ENCODE measurements around the gene ABCA5. TPM values are rescaled to one million over a fixed set of nuclear protein-coding genes. Genes with fewer than 3 reads are reported as not detected.

The ABCA5 gene
- total RNA-seq, 1 experiment from 2014 or later: 4.5 TPM

- Histone ChIP-seq H3K79me2 (ENCODE audit: insufficient read depth, low read length) (no peaks in the 10 kb centered on the region), H3K56ac (ENCODE audit: insufficient read length, low read depth, low read length) (no peak overlapping the region), H3K23me2 (ENCODE audit: insufficient read length, low read depth, low read length, poor library complexity, severe bottlenecking) (no peaks in the 10 kb centered on the region), H3K79me1 (ENCODE audit: insufficient read depth, low read depth, low read length, poor library complexity, severe bottlenecking) (no peaks in the 10 kb centered on the region), H3K14ac (ENCODE audit: insufficient read depth, low read length) (no peak overlapping the region), H3K18ac (ENCODE audit: insufficient read length, low read depth, low read length) (no peak overlapping the region), H2BK120ac (ENCODE audit: low read depth, low read length, poor library complexity, severe bottlenecking) (no peak overlapping the region), H4K5ac (ENCODE audit: insufficient read length, low read depth, low read length) (no peak overlapping the region), H2AFZ (ENCODE audit: low read length) (no peak overlapping the region), H2BK15ac (ENCODE audit: low read depth, low read length) (no peak overlapping the region), H4K8ac (replicated peaks; ENCODE audit: insufficient read length, low read depth, low read length) (no peak overlapping the region), H2BK5ac (ENCODE audit: insufficient read length, low read length) (no peak overlapping the region), H4K91ac (ENCODE audit: insufficient read length, low read depth, low read length) (no peak overlapping the region), H2BK20ac (ENCODE audit: low read depth, low read length, poor library complexity, severe bottlenecking) (no peak overlapping the region), H3K27ac (ENCODE audit: insufficient read length, low read depth, low read length) (no peak overlapping the region), H3K9me3 (ENCODE audit: control insufficient read depth, low read depth, low read length) (no peaks in the 10 kb centered on the region), H4K20me1 (ENCODE audit: control insufficient read depth, insufficient read depth, insufficient read length) (no peaks in the 10 kb centered on the region), H3T11ph (ENCODE audit: low read length) (no peak overlapping the region), H3K4me1 (ENCODE audit: insufficient read depth, low read length) (no peaks in the 10 kb centered on the region), H2BK12ac (ENCODE audit: insufficient read length, low read depth, low read length) (no peak overlapping the region), H3K27me3 (ENCODE audit: insufficient read depth, low read length) (no peaks in the 10 kb centered on the region), H3K4me2 (ENCODE audit: insufficient read depth, insufficient read length, low read length) (no peak overlapping the region), H3K9ac (ENCODE audit: extremely low read depth, insufficient read length, low read length) (no peak overlapping the region), H3K4ac (ENCODE audit: low read depth, low read length) (no peak overlapping the region), H3K23ac (ENCODE audit: insufficient read length, low read depth, low read length) (no peak overlapping the region), H2AK5ac (ENCODE audit: insufficient read length, low read length) (no peak overlapping the region)
- peaks cover 0 to 12% of the 10 kb centered on the region in 2 experiments; a peak in 1 of 4 replicates for H3K4me1 Mint-ChIP-seq
- no peaks in the 10 kb centered on the region for H3K27me3 Mint-ChIP-seq (ENCODE audit: low read depth)
- TF ChIP-seq CTCF (conservative IDR thresholded peaks at IDR 0.05): peak; percentile 71
- peaks cover 3 to 12% (median 3%) of the 10 kb centered on the region in 3 experiments; a peak in 4 of 7 replicates for H3K36me3 Mint-ChIP-seq (ENCODE audit: insufficient read depth in 1 of 3, low read depth in 3 of 3)
- DNase-seq: no peak
- WGBS (ENCODE audit: extremely low coverage, insufficient read length, low lambda C conversion rate): no CpG with 5 or more reads among the region's 2 CpGs
- peaks cover 3 to 10% of the 10 kb centered on the region in 2 experiments for H3K9me3 Mint-ChIP-seq
- no peak overlapping the region for H3K27ac Mint-ChIP-seq
- no peak overlapping the region for H3K4me3 Mint-ChIP-seq
Measured at GRCh38 chr17:69335058-69335457, 8.1 kb upstream of the ABCA5 start.

Measured in H9 (cell line).